BE2C (cell line): Measurements from ENCODE around the gene CC2D1B.

ENCODE experiments used
- DNase-seq: peaks from one replicate; pipeline ENCODE4 v3.0.0-alpha.2; 2020
- H3K27me3 ChIP-seq: fragments of 250-450 bp; sonication (Bioruptor Pico); 2 replicates; pipeline ENCODE4 v1.5.1; 2020; ENCODE audit warnings: mild to moderate bottlenecking
- H3K36me3 ChIP-seq: fragments of 250-450 bp; sonication (Bioruptor Pico); 2 replicates; pipeline ENCODE4 v1.5.1; 2020; ENCODE audit warnings: mild to moderate bottlenecking
- H3K4me1 ChIP-seq: fragments of 250-450 bp; sonication (Bioruptor Pico); 2 replicates; pipeline ENCODE4 v1.5.1; 2020
- H3K4me3 ChIP-seq: 2 replicates; pipeline ENCODE4 v1.5.1; 2011; ENCODE audit warnings: low read depth, low read length
- H3K9me3 ChIP-seq: fragments of 250-450 bp; sonication (Bioruptor Pico); 2 replicates; pipeline ENCODE4 v1.5.1; 2020
- CTCF ChIP-seq: IDR thresholded peaks from 2 replicates; pipeline ENCODE4 v1.5.1; 2012; ENCODE audit warnings: mild to moderate bottlenecking, low read depth, low read length

CC2D1B gene

GRCh38 chr1:52356818-52357355, 9.1 kb downstream of the CC2D1B start:
- Histone ChIP-seq H3K4me1 (no peaks in the 10 kb centered on the region), H3K36me3 (peaks cover 19% of the 10 kb centered on the region), H3K4me3 (no peak overlapping the region), H3K27me3 (no peaks in the 10 kb centered on the region), H3K9me3 (no peaks in the 10 kb centered on the region)
- no peak for DNase-seq
- no peak for TF ChIP-seq CTCF

- no peak for DNase-seq
These were observed 10.0 kb downstream of the CC2D1B start for GRCh38 chr1:52355847-52356505.

GRCh38 chr1:52355436-52355835, 10.6 kb downstream of the CC2D1B start:
- H3K36me3 ChIP-seq = peaks cover 19% of the 10 kb centered on the region
- DNase-seq = no peak
- H3K4me3 ChIP-seq = no peak overlapping the region
- H3K9me3 ChIP-seq = no peaks in the 10 kb centered on the region
- no peak for TF ChIP-seq CTCF
- H3K27me3 ChIP-seq = no peaks in the 10 kb centered on the region
- H3K4me1 ChIP-seq = no peaks in the 10 kb centered on the region

More at GRCh38 chr1:52355847-52356505, 10.0 kb downstream of the CC2D1B start:
- Histone ChIP-seq H3K4me1 (no peaks in the 10 kb centered on the region), H3K27me3 (no peaks in the 10 kb centered on the region), H3K4me3 (no peak overlapping the region), H3K9me3 (no peaks in the 10 kb centered on the region), H3K36me3 (peaks cover 19% of the 10 kb centered on the region)
- TF ChIP-seq CTCF = no peak

GRCh38 chr1:52352690-52353089, 13.3 kb downstream of the CC2D1B start:
- TF ChIP-seq CTCF = no peak
- peaks cover 14% of the 10 kb centered on the region for H3K36me3 ChIP-seq

GRCh38 chr1:52348704-52349300, 17.2 kb downstream of the CC2D1B start:
- H3K4me1 ChIP-seq = no peaks in the 10 kb centered on the region
- H3K4me3 ChIP-seq = no peak overlapping the region
- no peaks in the 10 kb centered on the region for H3K9me3 ChIP-seq
- H3K27me3 ChIP-seq = no peaks in the 10 kb centered on the region
- peak; percentile 38 for TF ChIP-seq CTCF
- peak; percentile 52 for DNase-seq
- no peaks in the 10 kb centered on the region for H3K36me3 ChIP-seq

More at GRCh38 chr1:52352690-52353089, 13.3 kb downstream of the CC2D1B start:
- DNase-seq = no peak
- Histone ChIP-seq H3K27me3 (no peaks in the 10 kb centered on the region), H3K9me3 (no peaks in the 10 kb centered on the region), H3K4me3 (no peak overlapping the region), H3K4me1 (no peaks in the 10 kb centered on the region)

- H3K36me3 ChIP-seq = no peaks in the 10 kb centered on the region
- no peaks in the 10 kb centered on the region for H3K9me3 ChIP-seq
- TF ChIP-seq CTCF = no peak
These were observed 19.4 kb downstream of the CC2D1B start for GRCh38 chr1:52346653-52347052.

More at GRCh38 chr1:52346653-52347052, 19.4 kb downstream of the CC2D1B start:
- no peak for DNase-seq
- no peaks in the 10 kb centered on the region for H3K27me3 ChIP-seq
- H3K4me1 ChIP-seq = no peaks in the 10 kb centered on the region
- no peak overlapping the region for H3K4me3 ChIP-seq
